Upper lobe of left lung (tissue), 4 donors: ENCODE measurements around the gene VEZT.

ENCODE experiments used
- POLR2A ChIP-seq, 4 donors: fragments of 450-650 bp; IDR thresholded peaks; one replicate each; pipeline ENCODE4 v1.5.1; 2016 to 2017; ENCODE audit warnings: antibody characterized with exemption in 4 of 4, mild to moderate bottlenecking in 2 of 4
- TF ChIP-seq, protein P1 (sequence below), 6 experiments: fragments of 450-650 bp in 4 of 6; fragments of 200-600 bp in 2 of 6; sonication (generic) in 2 of 6; IDR thresholded peaks; one replicate each; pipeline ENCODE4 v1.5.1; 2016 to 2019; ENCODE audit warnings: antibody characterized with exemption in 6 of 6

- TF ChIP-seq, protein P1, sequence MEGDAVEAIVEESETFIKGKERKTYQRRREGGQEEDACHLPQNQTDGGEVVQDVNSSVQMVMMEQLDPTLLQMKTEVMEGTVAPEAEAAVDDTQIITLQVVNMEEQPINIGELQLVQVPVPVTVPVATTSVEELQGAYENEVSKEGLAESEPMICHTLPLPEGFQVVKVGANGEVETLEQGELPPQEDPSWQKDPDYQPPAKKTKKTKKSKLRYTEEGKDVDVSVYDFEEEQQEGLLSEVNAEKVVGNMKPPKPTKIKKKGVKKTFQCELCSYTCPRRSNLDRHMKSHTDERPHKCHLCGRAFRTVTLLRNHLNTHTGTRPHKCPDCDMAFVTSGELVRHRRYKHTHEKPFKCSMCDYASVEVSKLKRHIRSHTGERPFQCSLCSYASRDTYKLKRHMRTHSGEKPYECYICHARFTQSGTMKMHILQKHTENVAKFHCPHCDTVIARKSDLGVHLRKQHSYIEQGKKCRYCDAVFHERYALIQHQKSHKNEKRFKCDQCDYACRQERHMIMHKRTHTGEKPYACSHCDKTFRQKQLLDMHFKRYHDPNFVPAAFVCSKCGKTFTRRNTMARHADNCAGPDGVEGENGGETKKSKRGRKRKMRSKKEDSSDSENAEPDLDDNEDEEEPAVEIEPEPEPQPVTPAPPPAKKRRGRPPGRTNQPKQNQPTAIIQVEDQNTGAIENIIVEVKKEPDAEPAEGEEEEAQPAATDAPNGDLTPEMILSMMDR (IDR thresholded peaks at IDR 0.05): no peak
- no peak for TF ChIP-seq POLR2A (IDR thresholded peaks at IDR 0.05)
Observed at GRCh38 chr12:95337146-95337545, 119.5 kb downstream of the VEZT start.
